HG03095 (cell line): ENCODE data around the gene C9.
"Not testable (repeated sequence)": the region's sequence is repeated elsewhere in the genome, so short reads cannot be mapped to it uniquely, and the experiment has no call there.

Experiments used
- ATAC-seq: cut with Tn5 transposase; IDR thresholded peaks from one replicate; pipeline ENCODE4 v1.9.1; 2021; ENCODE audit warnings: moderate library complexity; ENCODE audit not compliant: unreplicated experiment

The C9 gene

DNA sequence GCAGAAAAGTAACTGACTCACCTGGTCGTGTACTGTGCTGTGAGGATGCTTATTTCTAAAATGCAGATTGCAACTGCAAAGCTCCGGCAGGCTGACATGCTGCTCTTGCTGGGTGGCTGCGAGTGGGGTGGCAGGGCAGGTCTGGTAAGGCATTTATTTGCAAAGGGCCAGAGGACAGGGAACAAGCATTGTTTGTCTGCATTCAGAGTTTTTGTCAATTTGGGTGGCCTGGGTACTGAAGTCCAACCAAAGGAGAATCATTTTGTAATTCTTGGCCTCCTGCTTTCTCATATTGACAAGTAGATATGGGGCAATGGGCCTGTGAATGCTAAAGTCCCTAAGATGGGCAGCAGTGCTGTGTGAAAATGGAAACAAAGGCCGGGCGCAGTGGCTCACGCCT lies at the start of gene C9:
C9 (minus strand) TSS at position 129 of the 400 bp plus-strand sequence; CDS start at position 98, 31 bp downstream.
- no peak for ATAC-seq

GRCh38 chr5:39413771-39414170 lies 49.5 kb upstream of the C9 start:
- no peak for ATAC-seq

DNA sequence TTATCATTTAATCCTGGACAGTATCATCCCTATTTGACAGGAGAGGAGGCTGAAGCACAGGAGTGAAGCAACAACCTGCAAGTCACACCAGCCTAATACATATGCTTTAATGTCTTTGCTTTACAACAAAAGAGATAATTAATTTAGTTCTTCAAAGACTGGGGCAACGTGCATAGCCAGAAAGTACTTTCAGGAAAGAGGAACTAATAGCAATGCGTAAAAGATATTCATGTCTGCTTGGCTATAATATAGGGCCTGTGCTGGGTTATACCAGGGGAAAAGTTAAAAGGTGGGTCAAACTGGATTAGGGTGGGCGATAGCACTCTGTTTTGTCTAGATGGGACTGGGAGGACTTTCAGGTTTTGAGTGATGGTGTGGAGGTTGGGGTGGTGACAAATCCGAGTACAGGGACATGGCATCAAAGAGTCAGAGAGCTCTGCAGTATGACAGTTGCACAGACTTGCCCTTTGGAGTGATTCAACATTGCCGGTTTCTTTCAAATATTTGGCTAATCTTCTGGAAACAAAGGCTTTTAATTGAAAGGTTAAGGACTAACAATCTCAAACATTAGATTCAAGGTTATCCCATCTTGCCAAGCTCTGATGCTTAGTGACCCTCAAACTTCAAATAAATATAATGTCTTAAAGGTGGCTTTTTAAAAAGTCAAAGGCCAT lies 48.6 kb upstream of the C9 start:
- no peak for ATAC-seq

- no peak for ATAC-seq
Measured at GRCh38 chr5:39411985-39412384, 47.7 kb upstream of the C9 start.

DNA sequence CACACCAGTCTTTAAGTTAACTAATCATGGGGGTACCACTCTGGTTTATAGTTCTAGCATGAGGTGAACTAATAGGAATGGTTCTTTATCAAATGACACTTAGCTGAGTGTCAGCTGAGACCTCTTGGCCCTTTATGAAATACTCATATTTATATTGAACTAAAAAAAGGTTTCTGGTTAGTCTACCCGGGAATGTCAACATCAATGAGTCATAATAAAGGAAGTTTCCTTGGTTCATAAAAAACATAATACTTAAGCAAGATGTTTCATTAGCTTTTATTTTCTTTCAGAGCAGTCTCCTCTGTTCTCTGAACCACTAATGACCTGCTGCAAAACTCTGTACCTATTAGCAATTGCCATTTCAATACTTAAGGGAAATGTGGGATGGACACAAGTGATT lies 46.8 kb upstream of the C9 start:
- ATAC-seq = no peak

- ATAC-seq = no peak
Measured at GRCh38 chr5:39409033-39409432, 44.7 kb upstream of the C9 start.

DNA sequence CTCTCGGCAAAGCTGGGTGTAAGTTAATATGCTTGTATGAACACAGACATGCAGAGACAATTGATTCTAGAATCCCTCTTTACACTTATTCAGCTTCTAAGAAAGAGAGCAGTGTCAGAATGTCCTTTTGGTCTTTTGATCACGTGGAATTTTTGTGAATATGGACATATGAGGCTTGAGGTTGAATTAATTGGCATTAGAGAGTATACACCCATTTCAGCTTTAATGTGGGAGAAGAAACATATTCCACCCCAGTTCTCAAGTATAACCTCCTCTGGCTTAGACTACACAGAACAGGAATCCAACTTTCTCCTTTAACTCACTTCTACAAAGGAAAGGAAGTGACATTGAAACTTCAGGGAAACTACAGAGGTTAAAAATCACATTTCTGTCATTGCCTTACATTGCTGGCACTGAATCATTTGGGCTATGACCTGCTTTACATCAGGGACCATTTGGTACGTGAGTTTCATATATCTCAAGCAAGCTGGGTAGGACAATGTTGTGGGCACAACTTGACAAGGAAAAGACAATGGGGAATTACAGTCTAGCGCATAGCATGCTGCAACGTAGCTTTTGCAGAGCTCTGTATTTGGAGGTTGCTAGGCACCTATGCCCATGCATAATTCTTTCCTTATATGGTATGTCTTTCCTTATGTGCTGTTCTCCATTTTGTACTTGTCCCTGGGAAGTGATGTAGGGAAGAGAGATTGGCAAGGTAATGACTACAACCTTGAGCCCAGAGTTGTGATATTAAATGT lies 41.0 kb upstream of the C9 start:
- ATAC-seq = no peak

GRCh38 chr5:39403761-39404160 lies 39.5 kb upstream of the C9 start:
- not testable (repeated sequence) for ATAC-seq

DNA sequence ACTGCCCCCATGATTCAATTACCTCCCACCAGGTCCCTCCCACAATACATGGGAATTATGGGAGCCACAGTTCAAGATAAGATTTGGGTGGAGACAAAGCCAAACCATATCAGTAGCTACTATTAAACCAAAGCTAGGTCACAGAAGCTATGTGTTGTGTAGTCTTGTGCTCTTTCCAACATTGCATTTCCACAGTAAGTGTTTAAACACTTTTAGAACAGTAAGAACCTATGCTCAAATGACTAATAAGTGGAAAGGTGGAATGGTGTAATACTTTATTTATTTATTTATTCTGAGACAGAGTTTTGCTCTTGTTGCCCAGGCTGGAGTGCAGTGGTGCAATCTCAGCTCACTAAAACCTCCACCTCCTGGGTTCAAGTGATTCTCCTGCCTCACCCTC lies 37.8 kb upstream of the C9 start:
- not testable (repeated sequence) for ATAC-seq

GRCh38 chr5:39400713-39401578 lies 36.7 kb upstream of the C9 start:
- no peak for ATAC-seq

DNA sequence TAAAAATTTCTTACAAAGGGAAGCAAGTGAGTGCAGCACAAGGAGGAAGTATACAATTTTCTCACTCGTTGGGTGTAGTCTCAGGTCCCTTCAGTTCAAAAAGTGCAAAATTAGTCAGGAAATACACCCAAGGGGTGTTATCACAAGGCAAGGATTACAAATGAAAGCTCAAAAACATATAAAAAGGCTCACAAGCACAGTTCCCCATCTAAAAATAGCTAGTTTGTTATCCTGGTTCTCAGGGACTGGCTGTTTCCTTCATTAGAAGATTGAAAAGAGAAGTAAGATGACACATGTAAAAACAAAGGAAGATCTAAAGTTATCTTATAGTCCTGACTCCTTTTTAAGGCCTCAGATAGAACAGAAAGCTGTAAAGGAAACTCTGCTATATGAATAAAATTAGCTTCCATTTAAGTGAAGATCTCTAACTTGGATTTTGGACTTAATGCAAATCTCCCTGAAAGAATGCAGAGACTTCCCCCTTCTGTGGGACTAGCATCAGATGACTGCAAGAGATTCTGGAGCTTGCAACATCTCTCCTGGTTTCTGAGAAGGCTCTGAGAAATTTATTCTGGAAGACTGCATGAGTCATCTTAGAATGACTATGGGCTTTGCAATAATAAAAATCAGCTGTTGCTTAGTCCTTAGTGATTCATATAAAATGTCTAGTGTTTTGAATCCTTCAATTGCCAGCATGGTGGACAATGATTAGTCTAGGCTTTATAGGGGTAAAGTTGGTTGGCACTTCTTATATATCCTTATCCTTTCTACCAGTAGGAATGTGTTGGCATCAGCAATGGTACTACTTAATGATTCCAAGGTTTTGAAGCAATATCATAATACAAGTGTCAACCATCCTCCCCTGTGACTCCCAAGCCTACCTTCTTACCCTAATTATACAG lies 35.1 kb upstream of the C9 start:
- ATAC-seq = no peak

- ATAC-seq = no peak
Measured at GRCh38 chr5:39396843-39397242, 32.5 kb upstream of the C9 start.

DNA sequence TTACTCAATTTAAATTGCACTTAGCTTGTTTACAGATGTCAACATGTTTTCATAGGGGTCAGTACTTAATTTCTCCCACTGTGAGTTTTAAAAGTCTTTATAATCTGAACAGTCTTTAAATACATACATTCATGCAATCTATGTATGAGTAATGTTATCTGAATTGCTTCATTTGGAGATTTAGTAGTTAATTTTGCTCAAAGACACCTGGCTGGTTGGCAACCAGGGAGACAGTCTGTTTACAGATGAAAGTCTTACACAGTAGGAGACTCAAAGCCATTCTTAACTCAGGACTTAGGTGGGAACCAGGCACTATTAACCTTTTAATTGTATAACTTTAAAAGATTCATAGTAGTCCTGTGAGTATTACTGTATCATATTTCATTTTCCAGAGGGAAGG lies 31.2 kb upstream of the C9 start:
- no peak for ATAC-seq

DNA sequence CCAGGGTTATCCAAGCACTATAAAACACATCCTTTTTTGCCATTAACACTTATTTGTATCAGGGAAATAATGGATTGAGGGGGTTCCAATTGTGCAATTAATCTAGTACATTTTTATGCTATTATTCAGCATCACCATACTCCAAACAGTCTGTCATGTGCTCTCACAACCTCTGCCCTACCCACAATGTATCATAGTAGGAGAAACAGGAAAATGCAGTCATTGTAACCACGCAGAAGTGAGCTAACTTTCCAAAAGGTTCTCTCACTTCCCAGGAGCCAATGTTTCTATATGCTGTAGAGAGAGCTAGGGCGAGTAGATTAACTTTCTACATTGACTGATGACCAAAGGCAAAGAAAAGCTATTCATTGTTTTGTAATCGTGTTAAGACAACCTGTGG lies 30.7 kb upstream of the C9 start:
- no peak for ATAC-seq

DNA sequence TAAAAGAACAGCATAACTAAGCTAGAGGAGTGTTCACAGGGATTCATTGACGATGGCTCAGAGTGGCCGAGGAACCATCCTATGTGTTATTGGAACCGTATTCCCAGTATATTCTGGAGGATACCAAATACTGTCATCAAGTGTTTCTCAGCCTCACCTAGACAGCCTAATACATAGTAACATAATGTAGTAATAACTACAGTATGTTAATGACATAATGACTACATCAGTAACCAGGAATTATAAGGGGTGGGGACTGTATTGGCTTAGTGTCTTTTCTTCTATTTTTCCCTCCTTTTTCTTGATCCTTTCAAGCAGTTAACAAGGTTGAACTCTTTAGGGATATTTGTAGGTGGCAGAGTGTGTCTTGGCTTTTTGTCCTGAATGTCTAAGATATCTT lies 26.6 kb upstream of the C9 start:
- no peak for ATAC-seq

DNA sequence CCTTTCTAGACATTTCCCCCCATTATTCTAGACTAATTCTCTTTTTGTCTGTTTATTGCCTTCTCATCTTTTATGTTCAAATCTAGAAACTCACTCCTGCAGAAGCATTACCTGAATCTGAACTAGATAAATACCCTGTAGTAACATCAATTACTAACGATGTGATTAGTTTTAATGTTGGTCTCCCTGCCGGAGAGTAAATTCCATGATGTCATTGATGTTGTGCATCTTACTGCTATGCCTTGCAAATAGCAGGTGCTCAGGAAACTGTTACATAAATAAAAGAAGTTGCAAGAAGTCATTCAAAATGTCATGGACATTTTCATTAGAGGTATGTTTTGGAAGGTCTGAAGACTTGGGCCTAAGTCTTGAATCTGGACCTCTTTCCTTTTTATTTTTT lies 23.0 kb upstream of the C9 start:
- ATAC-seq = no peak

GRCh38 chr5:39384271-39384670 lies 20.0 kb upstream of the C9 start:
- ATAC-seq = no peak

DNA sequence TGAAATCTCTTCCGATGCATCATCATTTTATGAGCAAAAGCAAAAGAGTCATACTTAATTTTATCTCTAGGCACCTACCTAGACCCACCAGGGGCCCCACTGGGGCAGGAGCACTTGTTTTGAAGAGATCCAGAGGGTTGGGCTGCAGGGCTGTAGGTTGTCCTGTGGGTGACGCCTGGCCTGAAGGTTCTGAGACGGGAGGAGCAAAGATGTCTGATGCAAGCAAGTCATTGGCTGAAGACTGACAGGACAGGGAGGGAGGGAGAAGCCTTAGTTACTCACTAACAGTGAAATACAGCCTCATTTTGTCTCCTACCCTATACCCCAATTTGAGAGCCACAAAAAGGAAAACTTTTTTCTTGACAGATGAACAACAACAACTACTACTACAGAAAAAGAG lies 17.1 kb upstream of the C9 start:
- no peak for ATAC-seq

GRCh38 chr5:39379693-39380092 lies 15.4 kb upstream of the C9 start:
- no peak for ATAC-seq

- no peak for ATAC-seq
Measured at GRCh38 chr5:39377613-39378012, 13.3 kb upstream of the C9 start.

- ATAC-seq = no peak
Measured at GRCh38 chr5:39376293-39376714, 12.0 kb upstream of the C9 start.
